Endothelial cell of umbilical vein (primary cell): ENCODE data around the gene SLC38A10. TPM values are rescaled to one million over a fixed set of nuclear protein-coding genes. Genes with fewer than 3 reads are reported as not detected.

Source experiments
- BruUV-seq: library from RNA; stranded (reverse); fragments of 400-500 nt; replicated peaks from 2 replicates; lab custom pipeline; 2021; lab: Mats Ljungman, UMichigan
- CTCF ChIA-PET: fragments of 300-600, 350-600 bp; sonication (Branson Sonifier 250); formaldehyde crosslinking; loops from one replicate; lab custom pipeline; 2021; ENCODE audit warnings: antibody characterized with exemption, inconsistent platforms; lab: Charles Lee
- POLR2A ChIA-PET: fragments of 300-600, 350-600 bp; sonication (Branson Sonifier 250); formaldehyde crosslinking; loops from one replicate; lab custom pipeline; 2021; ENCODE audit warnings: antibody characterized with exemption, inconsistent platforms; lab: Charles Lee
- DNase-seq: peaks from one replicate; pipeline ENCODE4 v3.0.0-alpha.2; 2011; ENCODE audit warnings: low read depth, low spot score
- FAIRE-seq: peaks from 2 replicates; lab custom pipeline; 2011; peaks lifted over from hg19 to GRCh38; lab: Jason Lieb, UNC
- H2AFZ ChIP-seq: 2 replicates; pipeline ENCODE4 v1.6.0; 2012; ENCODE audit warnings: low read depth, low read length, control low read depth, inconsistent platforms
- H3K27ac ChIP-seq: 2 replicates; pipeline ENCODE4 v1.5.1; 2011; ENCODE audit warnings: low read depth, mild to moderate bottlenecking, control low read depth, low read length, moderate library complexity; ENCODE audit not compliant: insufficient read depth
- H3K27me3 ChIP-seq, 2 experiments: 2 replicates each; pipeline versions ENCODE4 v1.6.0 to v1.6.1; 2011; ENCODE audit warnings: low read length in 2 of 2, mixed read lengths in 1 of 2; ENCODE audit not compliant: control insufficient read depth in 2 of 2, insufficient read depth in 2 of 2
- H3K36me3 ChIP-seq, 2 experiments: 2 replicates in 1 of 2; 3 replicates in 1 of 2; pipeline ENCODE4 v1.5.1; 2011; ENCODE audit warnings: low read length in 2 of 2, mild to moderate bottlenecking in 1 of 2, moderate library complexity in 1 of 2; ENCODE audit not compliant: control insufficient read depth in 2 of 2, insufficient read depth in 2 of 2; ENCODE audit errors: extremely low read depth in 1 of 2
- H3K4me1 ChIP-seq: 3 replicates; pipeline ENCODE4 v1.5.1; 2011; ENCODE audit warnings: mild to moderate bottlenecking, low read length; ENCODE audit not compliant: control insufficient read depth, insufficient read depth; ENCODE audit errors: extremely low read depth
- H3K4me2 ChIP-seq: 2 replicates; pipeline ENCODE4 v1.6.1; 2011; ENCODE audit warnings: low read length, control low read depth, mixed read lengths; ENCODE audit not compliant: insufficient read depth
- H3K4me3 ChIP-seq, 3 experiments: fragments of 200-600 bp in 1 of 3; sonication (generic), shearing (Covaris generic) in 1 of 3; replicated peaks in 1 of 3; 2 replicates each; pipeline ENCODE4 v1.5.1; 2011 to 2016; ENCODE audit warnings: control low read depth in 3 of 3, low read length in 3 of 3, mild to moderate bottlenecking in 2 of 3, inconsistent platforms in 1 of 3, low read depth in 1 of 3, moderate library complexity in 1 of 3; ENCODE audit not compliant: insufficient read depth in 1 of 3
- H3K79me2 ChIP-seq: 2 replicates; pipeline ENCODE4 v1.6.0; 2012; ENCODE audit warnings: low read length, inconsistent platforms; ENCODE audit not compliant: control insufficient read depth, insufficient read depth
- H3K9ac ChIP-seq: replicated peaks from 2 replicates; pipeline ENCODE3; 2011; ENCODE audit warnings: low read length, control low read depth; ENCODE audit not compliant: insufficient read depth; ENCODE audit errors: extremely low read depth
- H3K9me1 ChIP-seq: replicated peaks from 3 replicates; pipeline ENCODE4 v1.6.0; 2011; ENCODE audit warnings: mild to moderate bottlenecking, low read length; ENCODE audit not compliant: control insufficient read depth, insufficient read depth; ENCODE audit errors: extremely low read depth
- H3K9me3 ChIP-seq: replicated peaks from 2 replicates; pipeline ENCODE4 v1.5.1; 2012; ENCODE audit warnings: low read length, inconsistent platforms; ENCODE audit not compliant: control insufficient read depth, insufficient read depth
- H4K20me1 ChIP-seq: replicated peaks from 2 replicates; pipeline ENCODE3; 2011; ENCODE audit warnings: mild to moderate bottlenecking, low read length; ENCODE audit not compliant: control insufficient read depth, insufficient read depth; ENCODE audit errors: extremely low read depth
- EZH2 ChIP-seq: IDR thresholded peaks from 2 replicates; pipeline ENCODE4 v1.6.1; 2012; ENCODE audit warnings: borderline replicate concordance, low read depth, mild to moderate bottlenecking, moderate library complexity, low read length, inconsistent platforms; ENCODE audit not compliant: severe bottlenecking
- FOS ChIP-seq: IDR thresholded peaks from 2 replicates; pipeline ENCODE4 v1.6.1; 2011; ENCODE audit warnings: mild to moderate bottlenecking, low read length, moderate library complexity, borderline replicate concordance; ENCODE audit not compliant: insufficient read depth
- GATA2 ChIP-seq: IDR thresholded peaks from 2 replicates; pipeline ENCODE4 v1.7.0; 2011; ENCODE audit warnings: low read depth, mild to moderate bottlenecking, moderate library complexity, mixed read lengths, low read length; ENCODE audit not compliant: insufficient read length, insufficient read depth
- JUN ChIP-seq: IDR thresholded peaks from 2 replicates; pipeline ENCODE4 v1.6.1; 2011; ENCODE audit warnings: borderline replicate concordance, low read depth; ENCODE audit not compliant: insufficient read length, insufficient read depth
- MYC ChIP-seq: IDR thresholded peaks from one replicate; pipeline ENCODE4 v1.6.1; 2011; ENCODE audit warnings: mild to moderate bottlenecking, low read depth, low read length
- POLR2A ChIP-seq: IDR thresholded peaks from 2 replicates; pipeline ENCODE4 v1.6.1; 2012; ENCODE audit warnings: low read depth, mild to moderate bottlenecking, control low read depth, low read length
- POLR2AphosphoS5 ChIP-seq: IDR thresholded peaks from 2 replicates; pipeline ENCODE4 v1.6.1; 2012; ENCODE audit warnings: low read depth, mild to moderate bottlenecking, control low read depth, low read length, moderate library complexity; ENCODE audit not compliant: insufficient read depth
- dilution Hi-C: fragments of 300-500 bp; cut with MboI; formaldehyde crosslinking; loops from one replicate; pipeline ENCODE4 v1.15.0; 2019; ENCODE audit warnings: low sequenced_read_pairs; ENCODE audit not compliant: extremely low pct_ligation_motif_present
- intact Hi-C: fragments of 100-400 bp; cut with micrococcal nuclease; formaldehyde crosslinking; loops from one replicate; pipeline ENCODE4 v1.10.0; 2022
- polyA plus RNA-seq, 4 experiments: library from polyadenylated mRNA; depleted of rRNA in 3 of 4; stranded (reverse) in 3 of 4; unstranded in 1 of 4; fragments of >200 nt; gene quantifications; 2 replicates each; pipeline versions ENCODE4 v1.2.1 to v1.2.3, GENCODE V29; 2011 to 2012; ENCODE audit warnings: missing spikeins in 1 of 4
- total RNA-seq: library from RNA; stranded (reverse); gene quantifications from 2 replicates; pipeline ENCODE4 v1.2.3, GENCODE V29; 2021
- TF ChIP-seq, protein P1 (sequence below), 2 donors: IDR thresholded peaks; 1 replicate in 1 of 2; 2 replicates in 1 of 2; pipeline ENCODE4 v1.5.1; 2011; ENCODE audit warnings: low read length in 2 of 2, mild to moderate bottlenecking in 2 of 2, moderate library complexity in 2 of 2, control low read depth in 1 of 2, inconsistent platforms in 1 of 2, low read depth in 1 of 2; ENCODE audit not compliant: insufficient read depth in 1 of 2; ENCODE audit errors: extremely low read depth in 1 of 2
- TF ChIP-seq, protein P2 (sequence below): IDR thresholded peaks from 2 replicates; pipeline ENCODE4 v1.6.1; 2011; ENCODE audit not compliant: insufficient read depth, insufficient read length

Gene SLC38A10
- total and polyA plus RNA-seq, 2 donors (not counting 3 experiments of a cell fraction or from before 2014, with no cell fraction given) = 72.7 to 113 TPM

DNA sequence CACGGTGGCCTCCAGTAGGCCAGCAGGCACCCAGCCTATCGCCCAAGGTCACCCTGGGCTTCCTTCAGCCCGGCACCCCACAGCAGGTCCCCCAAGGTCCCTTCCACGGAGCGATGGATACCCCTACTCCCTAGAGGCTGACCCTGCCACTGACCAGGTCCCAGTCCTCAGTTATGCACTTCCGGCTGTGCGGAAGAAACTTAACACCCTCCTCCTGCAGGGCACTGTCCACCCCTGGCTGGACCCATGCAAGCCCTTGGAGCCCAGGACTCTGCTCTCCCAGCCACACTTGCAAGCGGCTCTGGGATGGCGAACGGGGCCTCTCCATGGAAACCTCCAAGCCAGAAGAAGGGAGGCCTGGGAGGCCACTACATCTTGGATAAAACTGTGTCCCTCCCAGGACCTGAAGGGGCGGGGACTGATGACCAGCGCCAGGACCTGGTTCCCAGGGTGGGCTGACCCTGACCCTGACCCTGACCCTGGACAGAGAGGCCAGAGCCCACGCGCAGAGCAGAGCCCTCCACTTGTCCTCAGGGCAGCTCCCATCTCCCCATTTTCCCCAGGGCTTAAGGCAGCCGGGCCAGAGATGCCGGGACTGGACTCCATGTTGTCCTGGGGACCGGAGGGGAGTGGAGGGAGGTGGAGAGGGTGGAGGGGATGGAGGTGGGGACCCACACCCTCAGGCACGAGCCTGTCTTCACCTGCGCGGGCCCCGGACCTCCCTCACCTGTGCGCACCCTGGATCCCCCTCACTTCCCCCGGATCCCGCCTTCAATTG lies 73.1 kb downstream of the SLC38A10 start:
- intact Hi-C loops (loop anchor here (5.0 kb wide), 1 partner anchor 190 kb away; no protein-coding TSS in a partner anchor), dilution Hi-C loops (no loop called here)
- no peaks in the 10 kb centered on the region for H3K36me3 ChIP-seq
- H3K27me3 ChIP-seq = no peaks in the 10 kb centered on the region
- TF ChIP-seq EZH2 (no peak), MYC (no peak), FOS (no peak), POLR2A (no peak), GATA2 (no peak), POLR2AphosphoS5 (no peak), JUN (no peak)
- TF ChIP-seq, protein P1, sequence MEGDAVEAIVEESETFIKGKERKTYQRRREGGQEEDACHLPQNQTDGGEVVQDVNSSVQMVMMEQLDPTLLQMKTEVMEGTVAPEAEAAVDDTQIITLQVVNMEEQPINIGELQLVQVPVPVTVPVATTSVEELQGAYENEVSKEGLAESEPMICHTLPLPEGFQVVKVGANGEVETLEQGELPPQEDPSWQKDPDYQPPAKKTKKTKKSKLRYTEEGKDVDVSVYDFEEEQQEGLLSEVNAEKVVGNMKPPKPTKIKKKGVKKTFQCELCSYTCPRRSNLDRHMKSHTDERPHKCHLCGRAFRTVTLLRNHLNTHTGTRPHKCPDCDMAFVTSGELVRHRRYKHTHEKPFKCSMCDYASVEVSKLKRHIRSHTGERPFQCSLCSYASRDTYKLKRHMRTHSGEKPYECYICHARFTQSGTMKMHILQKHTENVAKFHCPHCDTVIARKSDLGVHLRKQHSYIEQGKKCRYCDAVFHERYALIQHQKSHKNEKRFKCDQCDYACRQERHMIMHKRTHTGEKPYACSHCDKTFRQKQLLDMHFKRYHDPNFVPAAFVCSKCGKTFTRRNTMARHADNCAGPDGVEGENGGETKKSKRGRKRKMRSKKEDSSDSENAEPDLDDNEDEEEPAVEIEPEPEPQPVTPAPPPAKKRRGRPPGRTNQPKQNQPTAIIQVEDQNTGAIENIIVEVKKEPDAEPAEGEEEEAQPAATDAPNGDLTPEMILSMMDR (IDR thresholded peaks at IDR 0.05; ENCODE audit: extremely low read depth in 1 of 2, insufficient read depth in 1 of 2, low read depth in 1 of 2, low read length in 2 of 2) = no peak
- TF ChIP-seq, protein P2, sequence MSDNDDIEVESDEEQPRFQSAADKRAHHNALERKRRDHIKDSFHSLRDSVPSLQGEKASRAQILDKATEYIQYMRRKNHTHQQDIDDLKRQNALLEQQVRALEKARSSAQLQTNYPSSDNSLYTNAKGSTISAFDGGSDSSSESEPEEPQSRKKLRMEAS = no peak
- no peak for DNase-seq
- H3K79me2 ChIP-seq = peaks cover 5% of the 10 kb centered on the region
- no TSS peak for BruUV-seq
- ChIA-PET CTCF (interaction anchor here (1.2 to 1.3 kb wide), 2 partner anchors 17 to 21 kb away, joined by 6 to 7 read pairs; partner anchors contain the start of genes NDUFAF8 and TEPSIN), POLR2A (interaction anchor here (0.7 to 1.2 kb wide), 2 partner anchors 17 to 208 kb away, joined by 4 to 6 read pairs; partner anchors contain the start of genes NDUFAF8 and TEPSIN)
- H3K4me2 ChIP-seq = peak overlapping the region; percentile 55
- H3K9ac ChIP-seq = peak overlapping the region; percentile 83
- peak overlapping the region; percentile 91 for H2AFZ ChIP-seq
- H3K4me3 ChIP-seq = peak overlapping the region; percentile 64 to 94 (median 85)
- H4K20me1 ChIP-seq = no peaks in the 10 kb centered on the region
- H3K4me1 ChIP-seq = peaks cover 14% of the 10 kb centered on the region
- FAIRE-seq = no peak
- no peak overlapping the region for H3K27ac ChIP-seq
- H3K9me1 ChIP-seq = no peaks in the 10 kb centered on the region
- no peaks in the 10 kb centered on the region for H3K9me3 ChIP-seq
